ENCODE results near the gene NUCB2.

DNA sequence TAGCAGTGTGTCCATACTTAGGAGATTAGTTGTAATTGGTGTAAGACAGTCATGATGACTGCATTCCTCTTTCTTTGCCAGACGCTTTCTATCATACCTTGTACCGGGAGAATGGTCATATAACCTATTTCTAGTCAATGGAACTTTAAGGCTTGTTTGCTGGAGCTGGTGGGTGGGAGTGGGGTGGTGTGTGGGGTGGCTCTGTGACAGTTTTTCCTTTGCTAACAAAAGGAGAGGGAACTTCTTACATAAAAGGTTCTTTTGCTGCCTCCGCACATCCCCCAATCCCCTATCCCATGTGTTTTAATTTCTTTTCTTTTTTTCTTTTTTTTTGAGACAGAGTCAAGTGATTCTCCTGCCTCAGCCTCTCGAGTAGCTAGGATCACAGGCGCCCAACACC, 9.8 kb upstream of the NUCB2 start:
- TF ChIP-seq, protein P1, sequence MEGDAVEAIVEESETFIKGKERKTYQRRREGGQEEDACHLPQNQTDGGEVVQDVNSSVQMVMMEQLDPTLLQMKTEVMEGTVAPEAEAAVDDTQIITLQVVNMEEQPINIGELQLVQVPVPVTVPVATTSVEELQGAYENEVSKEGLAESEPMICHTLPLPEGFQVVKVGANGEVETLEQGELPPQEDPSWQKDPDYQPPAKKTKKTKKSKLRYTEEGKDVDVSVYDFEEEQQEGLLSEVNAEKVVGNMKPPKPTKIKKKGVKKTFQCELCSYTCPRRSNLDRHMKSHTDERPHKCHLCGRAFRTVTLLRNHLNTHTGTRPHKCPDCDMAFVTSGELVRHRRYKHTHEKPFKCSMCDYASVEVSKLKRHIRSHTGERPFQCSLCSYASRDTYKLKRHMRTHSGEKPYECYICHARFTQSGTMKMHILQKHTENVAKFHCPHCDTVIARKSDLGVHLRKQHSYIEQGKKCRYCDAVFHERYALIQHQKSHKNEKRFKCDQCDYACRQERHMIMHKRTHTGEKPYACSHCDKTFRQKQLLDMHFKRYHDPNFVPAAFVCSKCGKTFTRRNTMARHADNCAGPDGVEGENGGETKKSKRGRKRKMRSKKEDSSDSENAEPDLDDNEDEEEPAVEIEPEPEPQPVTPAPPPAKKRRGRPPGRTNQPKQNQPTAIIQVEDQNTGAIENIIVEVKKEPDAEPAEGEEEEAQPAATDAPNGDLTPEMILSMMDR (conservative IDR thresholded peaks at IDR 0.05 in 1 of 2, IDR thresholded peaks at IDR 0.05 in 1 of 2; ENCODE audit: extremely low read depth in 1 of 2, insufficient read depth in 1 of 2, low read depth in 1 of 2, low read length in 2 of 2) = no peak
- no peak for TF ChIP-seq EZH2 (IDR thresholded peaks at IDR 0.05; ENCODE audit: borderline replicate concordance, low read length)

All from mammary epithelial cell (primary cell).